Retinal pigment epithelial cell (primary cell): Measurements from ENCODE around the gene CEP290.

Source experiments
- DNase-seq: peaks from one replicate; pipeline ENCODE4 v3.0.0-alpha.2; 2010; ENCODE audit warnings: low read depth
- H3K4me3 ChIP-seq: 2 replicates; pipeline ENCODE4 v1.5.1; 2011; ENCODE audit warnings: mild to moderate bottlenecking, low read length, control low read depth, moderate library complexity
- TF ChIP-seq, protein P1 (sequence below): conservative IDR thresholded peaks from 2 replicates; pipeline ENCODE4 v1.5.1; 2011; ENCODE audit warnings: low read depth, low read length, control low read depth, inconsistent platforms

CEP290 gene, protein sequence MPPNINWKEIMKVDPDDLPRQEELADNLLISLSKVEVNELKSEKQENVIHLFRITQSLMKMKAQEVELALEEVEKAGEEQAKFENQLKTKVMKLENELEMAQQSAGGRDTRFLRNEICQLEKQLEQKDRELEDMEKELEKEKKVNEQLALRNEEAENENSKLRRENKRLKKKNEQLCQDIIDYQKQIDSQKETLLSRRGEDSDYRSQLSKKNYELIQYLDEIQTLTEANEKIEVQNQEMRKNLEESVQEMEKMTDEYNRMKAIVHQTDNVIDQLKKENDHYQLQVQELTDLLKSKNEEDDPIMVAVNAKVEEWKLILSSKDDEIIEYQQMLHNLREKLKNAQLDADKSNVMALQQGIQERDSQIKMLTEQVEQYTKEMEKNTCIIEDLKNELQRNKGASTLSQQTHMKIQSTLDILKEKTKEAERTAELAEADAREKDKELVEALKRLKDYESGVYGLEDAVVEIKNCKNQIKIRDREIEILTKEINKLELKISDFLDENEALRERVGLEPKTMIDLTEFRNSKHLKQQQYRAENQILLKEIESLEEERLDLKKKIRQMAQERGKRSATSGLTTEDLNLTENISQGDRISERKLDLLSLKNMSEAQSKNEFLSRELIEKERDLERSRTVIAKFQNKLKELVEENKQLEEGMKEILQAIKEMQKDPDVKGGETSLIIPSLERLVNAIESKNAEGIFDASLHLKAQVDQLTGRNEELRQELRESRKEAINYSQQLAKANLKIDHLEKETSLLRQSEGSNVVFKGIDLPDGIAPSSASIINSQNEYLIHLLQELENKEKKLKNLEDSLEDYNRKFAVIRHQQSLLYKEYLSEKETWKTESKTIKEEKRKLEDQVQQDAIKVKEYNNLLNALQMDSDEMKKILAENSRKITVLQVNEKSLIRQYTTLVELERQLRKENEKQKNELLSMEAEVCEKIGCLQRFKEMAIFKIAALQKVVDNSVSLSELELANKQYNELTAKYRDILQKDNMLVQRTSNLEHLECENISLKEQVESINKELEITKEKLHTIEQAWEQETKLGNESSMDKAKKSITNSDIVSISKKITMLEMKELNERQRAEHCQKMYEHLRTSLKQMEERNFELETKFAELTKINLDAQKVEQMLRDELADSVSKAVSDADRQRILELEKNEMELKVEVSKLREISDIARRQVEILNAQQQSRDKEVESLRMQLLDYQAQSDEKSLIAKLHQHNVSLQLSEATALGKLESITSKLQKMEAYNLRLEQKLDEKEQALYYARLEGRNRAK (N-terminal part only)

DNA sequence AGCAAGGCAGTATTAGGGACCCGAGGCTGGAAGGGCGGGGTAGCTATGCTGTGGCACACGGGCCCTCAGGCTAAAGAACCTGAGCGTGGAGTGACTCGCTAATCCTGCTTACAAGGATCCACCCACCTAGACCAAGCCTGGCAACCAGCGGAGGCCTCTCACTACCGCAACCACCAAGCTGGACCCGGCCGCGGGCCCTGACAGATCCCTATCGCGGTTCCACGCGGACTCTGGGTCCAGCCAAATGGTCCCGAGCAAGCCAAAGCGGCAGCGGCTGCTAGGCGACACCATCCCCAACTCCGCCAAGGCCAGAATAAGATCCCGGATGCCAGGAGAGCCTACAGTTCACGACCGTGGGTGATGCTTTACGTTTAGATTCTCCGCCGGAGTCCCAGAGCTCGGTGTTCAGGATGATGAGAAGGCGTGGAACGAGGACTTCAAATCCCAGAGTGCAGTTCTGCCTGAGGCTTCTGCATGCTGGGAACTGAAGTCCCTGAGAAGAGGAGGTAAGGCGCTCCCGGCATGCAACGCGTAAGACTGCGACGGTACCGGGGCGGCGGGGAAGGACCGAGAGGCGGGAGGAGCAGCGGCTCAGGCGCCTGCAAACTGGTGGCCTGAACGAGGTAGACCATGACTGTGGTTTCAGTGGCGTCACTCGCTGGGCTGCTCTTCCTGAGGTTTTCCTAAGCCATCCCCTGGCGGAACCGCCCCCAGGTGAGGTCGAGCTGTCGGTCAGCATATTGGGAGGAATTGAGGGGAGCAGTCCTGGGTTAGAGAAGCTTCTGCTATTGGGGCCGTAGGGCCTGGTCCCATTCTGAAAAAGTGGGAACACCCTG is at the start of gene CEP290, which contains the start of gene TMTC3:
Gene CEP290, minus strand, starts transcription at position 315 of the 836 bp plus-strand sequence. CDS start 781 bp downstream, outside the sequence.
Gene TMTC3, plus strand, starts transcription at position 534 of the 836 bp plus-strand sequence. CDS start 6,009 bp downstream, outside the sequence.
- H3K4me3 ChIP-seq, result peak within 1 kb of the TSS; percentile 96

DNA sequence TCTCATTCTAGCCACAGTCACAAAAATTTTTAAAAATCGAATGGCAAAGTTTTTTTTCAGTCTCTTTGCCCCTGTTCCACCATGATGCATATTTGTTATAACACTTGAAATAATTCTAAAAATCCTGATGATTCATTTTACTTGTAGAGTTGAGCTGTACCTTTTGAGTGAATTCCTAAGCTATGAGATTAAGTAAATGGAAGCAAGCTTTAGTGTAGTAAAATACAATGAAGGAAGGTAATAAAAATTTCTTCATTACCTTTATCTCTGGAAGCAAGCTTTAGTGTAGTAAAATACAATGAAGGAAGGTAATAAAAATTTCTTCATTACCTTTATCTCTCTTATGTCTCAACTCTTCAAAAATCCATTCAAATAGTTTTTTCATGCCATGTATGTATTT is 46.3 kb upstream of the CEP290 start:
- DNase-seq, result peak; percentile 19
- TF ChIP-seq, protein P1, sequence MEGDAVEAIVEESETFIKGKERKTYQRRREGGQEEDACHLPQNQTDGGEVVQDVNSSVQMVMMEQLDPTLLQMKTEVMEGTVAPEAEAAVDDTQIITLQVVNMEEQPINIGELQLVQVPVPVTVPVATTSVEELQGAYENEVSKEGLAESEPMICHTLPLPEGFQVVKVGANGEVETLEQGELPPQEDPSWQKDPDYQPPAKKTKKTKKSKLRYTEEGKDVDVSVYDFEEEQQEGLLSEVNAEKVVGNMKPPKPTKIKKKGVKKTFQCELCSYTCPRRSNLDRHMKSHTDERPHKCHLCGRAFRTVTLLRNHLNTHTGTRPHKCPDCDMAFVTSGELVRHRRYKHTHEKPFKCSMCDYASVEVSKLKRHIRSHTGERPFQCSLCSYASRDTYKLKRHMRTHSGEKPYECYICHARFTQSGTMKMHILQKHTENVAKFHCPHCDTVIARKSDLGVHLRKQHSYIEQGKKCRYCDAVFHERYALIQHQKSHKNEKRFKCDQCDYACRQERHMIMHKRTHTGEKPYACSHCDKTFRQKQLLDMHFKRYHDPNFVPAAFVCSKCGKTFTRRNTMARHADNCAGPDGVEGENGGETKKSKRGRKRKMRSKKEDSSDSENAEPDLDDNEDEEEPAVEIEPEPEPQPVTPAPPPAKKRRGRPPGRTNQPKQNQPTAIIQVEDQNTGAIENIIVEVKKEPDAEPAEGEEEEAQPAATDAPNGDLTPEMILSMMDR, result no peak
- no peak overlapping the region for H3K4me3 ChIP-seq

More for the DNA sequence above, at the start of gene CEP290, which contains the start of gene TMTC3:
- peak; percentile 99 for DNase-seq
- TF ChIP-seq, protein P1, result no peak

DNA sequence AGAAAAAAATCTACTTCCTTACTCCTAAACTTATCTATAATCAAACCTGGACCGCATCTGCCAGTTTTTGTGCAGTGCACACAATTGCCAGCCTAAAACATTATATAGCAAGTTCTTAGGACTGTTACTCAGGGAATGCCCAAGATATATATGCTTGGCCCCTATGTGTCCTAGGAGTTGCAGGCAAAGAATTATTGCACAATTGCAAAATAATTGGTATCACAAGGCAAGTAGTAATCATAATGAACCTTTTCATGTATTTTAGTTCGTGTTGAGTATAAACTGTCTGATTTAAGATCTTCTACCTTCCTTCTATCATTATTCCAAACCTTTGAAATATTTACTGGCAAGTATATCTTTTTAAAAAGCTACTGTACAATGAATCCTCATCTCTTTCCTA is 45.7 kb upstream of the CEP290 start:
- TF ChIP-seq, protein P1, result no peak
- DNase-seq, result no peak

DNA sequence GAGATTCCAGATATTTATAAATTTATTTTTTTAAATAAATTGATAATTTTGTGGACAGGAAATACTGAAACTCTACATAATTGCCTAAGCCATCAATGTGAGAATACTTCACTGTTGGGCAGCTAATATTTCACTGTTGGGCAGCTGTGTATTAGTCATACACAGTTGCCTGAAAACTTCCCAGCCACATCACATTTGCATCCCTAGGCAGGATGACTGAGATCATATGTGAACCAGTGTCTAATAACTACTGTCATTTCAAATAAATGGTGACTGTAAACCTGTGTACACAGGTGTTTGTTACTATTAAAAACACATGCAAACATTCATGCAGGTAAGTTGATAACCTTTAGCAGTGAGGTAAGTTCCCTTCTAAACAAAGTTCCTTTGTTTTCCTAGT is 44.1 kb upstream of the CEP290 start:
- H3K4me3 ChIP-seq, result no peak overlapping the region
- peak; percentile 5 for DNase-seq
- TF ChIP-seq, protein P1, result no peak

More for the DNA sequence above, 45.7 kb upstream of the CEP290 start:
- no peak overlapping the region for H3K4me3 ChIP-seq

DNA sequence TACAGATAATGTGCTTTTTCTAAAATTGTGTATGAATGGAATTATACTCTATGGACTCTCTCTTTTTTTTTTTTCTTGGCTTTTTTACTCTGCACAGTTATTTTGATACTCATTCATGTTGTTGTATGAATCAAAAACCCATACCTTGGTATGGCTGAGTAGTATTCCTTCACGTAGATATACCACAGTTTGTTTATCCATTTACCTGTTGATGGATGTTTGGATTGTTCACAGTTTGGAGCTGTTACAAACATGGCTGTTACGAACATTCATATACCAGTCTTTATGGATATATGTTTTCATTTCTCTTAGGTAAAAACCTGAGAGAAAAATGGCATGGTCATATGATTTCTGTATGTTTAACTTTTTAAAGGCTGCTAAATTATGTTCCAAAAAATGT is 43.4 kb upstream of the CEP290 start:
- DNase-seq, result no peak
- TF ChIP-seq, protein P1, result no peak
- H3K4me3 ChIP-seq, result no peak overlapping the region

DNA sequence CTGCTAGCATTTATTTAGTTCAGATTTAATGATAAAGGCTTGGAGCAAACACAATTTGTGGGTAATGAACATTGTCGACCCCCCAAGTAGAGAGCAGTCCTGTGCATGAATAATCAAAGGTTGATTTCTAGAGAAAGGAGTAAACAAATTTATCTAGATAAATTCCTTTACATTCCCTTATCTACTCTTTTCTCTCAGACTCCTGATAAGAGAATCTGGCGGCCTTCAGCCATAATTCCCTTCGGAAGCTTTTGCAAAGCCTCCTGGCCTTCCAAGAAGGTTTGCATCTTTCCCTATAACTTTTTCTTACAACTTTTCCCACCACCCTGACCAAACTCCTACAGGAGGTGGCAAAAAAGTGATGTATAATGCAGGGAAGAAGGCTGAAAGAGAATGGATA is 42.3 kb upstream of the CEP290 start:
- TF ChIP-seq, protein P1, result no peak
- DNase-seq, result no peak
- H3K4me3 ChIP-seq, result no peak overlapping the region
